Endothelial cell of umbilical vein (primary cell): ENCODE measurements around the gene DERL3. TPM values are rescaled to one million over a fixed set of nuclear protein-coding genes. Genes with fewer than 3 reads are reported as not detected.

Experiments
- BruUV-seq: library from RNA; stranded (reverse); fragments of 400-500 nt; replicated peaks from 2 replicates; lab custom pipeline; 2021; lab: Mats Ljungman, UMichigan
- CTCF ChIA-PET: fragments of 300-600, 350-600 bp; sonication (Branson Sonifier 250); formaldehyde crosslinking; loops from one replicate; lab custom pipeline; 2021; ENCODE audit warnings: antibody characterized with exemption, inconsistent platforms; lab: Charles Lee
- POLR2A ChIA-PET: fragments of 300-600, 350-600 bp; sonication (Branson Sonifier 250); formaldehyde crosslinking; loops from one replicate; lab custom pipeline; 2021; ENCODE audit warnings: antibody characterized with exemption, inconsistent platforms; lab: Charles Lee
- DNase-seq: peaks from one replicate; pipeline ENCODE4 v3.0.0-alpha.2; 2011; ENCODE audit warnings: low read depth, low spot score
- FAIRE-seq: peaks from 2 replicates; lab custom pipeline; 2011; peaks lifted over from hg19 to GRCh38; lab: Jason Lieb, UNC
- H2AFZ ChIP-seq: 2 replicates; pipeline ENCODE4 v1.6.0; 2012; ENCODE audit warnings: low read depth, low read length, control low read depth, inconsistent platforms
- H3K27ac ChIP-seq: 2 replicates; pipeline ENCODE4 v1.5.1; 2011; ENCODE audit warnings: low read depth, mild to moderate bottlenecking, control low read depth, low read length, moderate library complexity; ENCODE audit not compliant: insufficient read depth
- H3K27me3 ChIP-seq, 2 experiments: 2 replicates each; pipeline versions ENCODE4 v1.6.0 to v1.6.1; 2011; ENCODE audit warnings: low read length in 2 of 2, mixed read lengths in 1 of 2; ENCODE audit not compliant: control insufficient read depth in 2 of 2, insufficient read depth in 2 of 2
- H3K36me3 ChIP-seq, 2 experiments: 2 replicates in 1 of 2; 3 replicates in 1 of 2; pipeline ENCODE4 v1.5.1; 2011; ENCODE audit warnings: low read length in 2 of 2, mild to moderate bottlenecking in 1 of 2, moderate library complexity in 1 of 2; ENCODE audit not compliant: control insufficient read depth in 2 of 2, insufficient read depth in 2 of 2; ENCODE audit errors: extremely low read depth in 1 of 2
- H3K4me1 ChIP-seq: 3 replicates; pipeline ENCODE4 v1.5.1; 2011; ENCODE audit warnings: mild to moderate bottlenecking, low read length; ENCODE audit not compliant: control insufficient read depth, insufficient read depth; ENCODE audit errors: extremely low read depth
- H3K4me2 ChIP-seq: 2 replicates; pipeline ENCODE4 v1.6.1; 2011; ENCODE audit warnings: low read length, control low read depth, mixed read lengths; ENCODE audit not compliant: insufficient read depth
- H3K4me3 ChIP-seq, 3 experiments: fragments of 200-600 bp in 1 of 3; sonication (generic), shearing (Covaris generic) in 1 of 3; replicated peaks in 1 of 3; 2 replicates each; pipeline ENCODE4 v1.5.1; 2011 to 2016; ENCODE audit warnings: control low read depth in 3 of 3, low read length in 3 of 3, mild to moderate bottlenecking in 2 of 3, inconsistent platforms in 1 of 3, low read depth in 1 of 3, moderate library complexity in 1 of 3; ENCODE audit not compliant: insufficient read depth in 1 of 3
- H3K79me2 ChIP-seq: 2 replicates; pipeline ENCODE4 v1.6.0; 2012; ENCODE audit warnings: low read length, inconsistent platforms; ENCODE audit not compliant: control insufficient read depth, insufficient read depth
- H3K9ac ChIP-seq: replicated peaks from 2 replicates; pipeline ENCODE3; 2011; ENCODE audit warnings: low read length, control low read depth; ENCODE audit not compliant: insufficient read depth; ENCODE audit errors: extremely low read depth
- H3K9me1 ChIP-seq: replicated peaks from 3 replicates; pipeline ENCODE4 v1.6.0; 2011; ENCODE audit warnings: mild to moderate bottlenecking, low read length; ENCODE audit not compliant: control insufficient read depth, insufficient read depth; ENCODE audit errors: extremely low read depth
- H3K9me3 ChIP-seq: replicated peaks from 2 replicates; pipeline ENCODE4 v1.5.1; 2012; ENCODE audit warnings: low read length, inconsistent platforms; ENCODE audit not compliant: control insufficient read depth, insufficient read depth
- H4K20me1 ChIP-seq: replicated peaks from 2 replicates; pipeline ENCODE3; 2011; ENCODE audit warnings: mild to moderate bottlenecking, low read length; ENCODE audit not compliant: control insufficient read depth, insufficient read depth; ENCODE audit errors: extremely low read depth
- EZH2 ChIP-seq: IDR thresholded peaks from 2 replicates; pipeline ENCODE4 v1.6.1; 2012; ENCODE audit warnings: borderline replicate concordance, low read depth, mild to moderate bottlenecking, moderate library complexity, low read length, inconsistent platforms; ENCODE audit not compliant: severe bottlenecking
- FOS ChIP-seq: IDR thresholded peaks from 2 replicates; pipeline ENCODE4 v1.6.1; 2011; ENCODE audit warnings: mild to moderate bottlenecking, low read length, moderate library complexity, borderline replicate concordance; ENCODE audit not compliant: insufficient read depth
- GATA2 ChIP-seq: IDR thresholded peaks from 2 replicates; pipeline ENCODE4 v1.7.0; 2011; ENCODE audit warnings: low read depth, mild to moderate bottlenecking, moderate library complexity, mixed read lengths, low read length; ENCODE audit not compliant: insufficient read length, insufficient read depth
- JUN ChIP-seq: IDR thresholded peaks from 2 replicates; pipeline ENCODE4 v1.6.1; 2011; ENCODE audit warnings: borderline replicate concordance, low read depth; ENCODE audit not compliant: insufficient read length, insufficient read depth
- MYC ChIP-seq: IDR thresholded peaks from one replicate; pipeline ENCODE4 v1.6.1; 2011; ENCODE audit warnings: mild to moderate bottlenecking, low read depth, low read length
- POLR2A ChIP-seq: IDR thresholded peaks from 2 replicates; pipeline ENCODE4 v1.6.1; 2012; ENCODE audit warnings: low read depth, mild to moderate bottlenecking, control low read depth, low read length
- POLR2AphosphoS5 ChIP-seq: IDR thresholded peaks from 2 replicates; pipeline ENCODE4 v1.6.1; 2012; ENCODE audit warnings: low read depth, mild to moderate bottlenecking, control low read depth, low read length, moderate library complexity; ENCODE audit not compliant: insufficient read depth
- dilution Hi-C: fragments of 300-500 bp; cut with MboI; formaldehyde crosslinking; loops from one replicate; pipeline ENCODE4 v1.15.0; 2019; ENCODE audit warnings: low sequenced_read_pairs; ENCODE audit not compliant: extremely low pct_ligation_motif_present
- intact Hi-C: fragments of 100-400 bp; cut with micrococcal nuclease; formaldehyde crosslinking; loops from one replicate; pipeline ENCODE4 v1.10.0; 2022
- polyA plus RNA-seq, 4 experiments: library from polyadenylated mRNA; depleted of rRNA in 3 of 4; stranded (reverse) in 3 of 4; unstranded in 1 of 4; fragments of >200 nt; gene quantifications; 2 replicates each; pipeline versions ENCODE4 v1.2.1 to v1.2.3, GENCODE V29; 2011 to 2012; ENCODE audit warnings: missing spikeins in 1 of 4
- total RNA-seq: library from RNA; stranded (reverse); gene quantifications from 2 replicates; pipeline ENCODE4 v1.2.3, GENCODE V29; 2021
- TF ChIP-seq, protein P1 (sequence below), 2 donors: IDR thresholded peaks; 1 replicate in 1 of 2; 2 replicates in 1 of 2; pipeline ENCODE4 v1.5.1; 2011; ENCODE audit warnings: low read length in 2 of 2, mild to moderate bottlenecking in 2 of 2, moderate library complexity in 2 of 2, control low read depth in 1 of 2, inconsistent platforms in 1 of 2, low read depth in 1 of 2; ENCODE audit not compliant: insufficient read depth in 1 of 2; ENCODE audit errors: extremely low read depth in 1 of 2
- TF ChIP-seq, protein P2 (sequence below): IDR thresholded peaks from 2 replicates; pipeline ENCODE4 v1.6.1; 2011; ENCODE audit not compliant: insufficient read depth, insufficient read length

The DERL3 gene
- total and polyA plus RNA-seq, 2 donors (not counting 3 experiments of a cell fraction or from before 2014, with no cell fraction given) = 3.4 to 3.8 TPM

DNA sequence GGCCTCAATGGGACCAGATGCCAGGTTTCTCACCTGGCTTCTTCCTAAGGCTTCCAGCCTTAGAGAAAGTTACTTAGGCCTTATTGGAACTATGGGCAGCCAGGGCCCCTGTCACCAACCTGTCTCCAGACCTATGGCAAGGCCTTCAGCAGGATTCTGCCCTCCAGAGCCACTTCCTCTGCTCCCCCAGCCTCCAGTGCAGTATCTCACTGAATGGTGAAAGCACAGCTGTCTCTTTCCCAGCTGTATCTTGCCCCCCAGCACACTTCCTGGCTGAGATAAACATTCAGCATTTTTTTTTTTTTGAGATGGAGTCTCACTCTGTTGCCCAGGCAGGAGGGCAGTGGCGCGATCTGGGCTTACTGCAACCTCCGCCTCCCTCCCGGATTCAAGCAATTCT lies 20.4 kb upstream of the DERL3 start:
- Histone ChIP-seq H3K4me2 (no peak overlapping the region), H3K9ac (no peak overlapping the region), H3K4me1 (peaks cover 15% of the 10 kb centered on the region), H3K79me2 (no peaks in the 10 kb centered on the region), H2AFZ (no peak overlapping the region), H3K4me3 (no peak overlapping the region), H3K27ac (no peak overlapping the region), H3K9me1 (no peaks in the 10 kb centered on the region), H3K9me3 (no peaks in the 10 kb centered on the region), H3K27me3 (no peaks in the 10 kb centered on the region), H4K20me1 (no peaks in the 10 kb centered on the region), H3K36me3 (no peaks in the 10 kb centered on the region)
- BruUV-seq = no TSS peak
- CTCF ChIA-PET = interaction anchor here (0.7 to 2.9 kb wide), 6 partner anchors 10 to 346 kb away, joined by 3 to 71 read pairs (median 4); partner anchors contain the start of gene MIF
- intact Hi-C loops = no loop called here
- DNase-seq (no peak), FAIRE-seq (no peak)
- POLR2A ChIA-PET = no interaction called here
- TF ChIP-seq JUN (no peak), POLR2A (no peak), EZH2 (no peak), FOS (no peak), GATA2 (no peak), MYC (no peak), POLR2AphosphoS5 (no peak)
- TF ChIP-seq, protein P1, sequence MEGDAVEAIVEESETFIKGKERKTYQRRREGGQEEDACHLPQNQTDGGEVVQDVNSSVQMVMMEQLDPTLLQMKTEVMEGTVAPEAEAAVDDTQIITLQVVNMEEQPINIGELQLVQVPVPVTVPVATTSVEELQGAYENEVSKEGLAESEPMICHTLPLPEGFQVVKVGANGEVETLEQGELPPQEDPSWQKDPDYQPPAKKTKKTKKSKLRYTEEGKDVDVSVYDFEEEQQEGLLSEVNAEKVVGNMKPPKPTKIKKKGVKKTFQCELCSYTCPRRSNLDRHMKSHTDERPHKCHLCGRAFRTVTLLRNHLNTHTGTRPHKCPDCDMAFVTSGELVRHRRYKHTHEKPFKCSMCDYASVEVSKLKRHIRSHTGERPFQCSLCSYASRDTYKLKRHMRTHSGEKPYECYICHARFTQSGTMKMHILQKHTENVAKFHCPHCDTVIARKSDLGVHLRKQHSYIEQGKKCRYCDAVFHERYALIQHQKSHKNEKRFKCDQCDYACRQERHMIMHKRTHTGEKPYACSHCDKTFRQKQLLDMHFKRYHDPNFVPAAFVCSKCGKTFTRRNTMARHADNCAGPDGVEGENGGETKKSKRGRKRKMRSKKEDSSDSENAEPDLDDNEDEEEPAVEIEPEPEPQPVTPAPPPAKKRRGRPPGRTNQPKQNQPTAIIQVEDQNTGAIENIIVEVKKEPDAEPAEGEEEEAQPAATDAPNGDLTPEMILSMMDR (IDR thresholded peaks at IDR 0.05; ENCODE audit: extremely low read depth in 1 of 2, insufficient read depth in 1 of 2, low read depth in 1 of 2, low read length in 2 of 2) = no peak
- TF ChIP-seq, protein P2, sequence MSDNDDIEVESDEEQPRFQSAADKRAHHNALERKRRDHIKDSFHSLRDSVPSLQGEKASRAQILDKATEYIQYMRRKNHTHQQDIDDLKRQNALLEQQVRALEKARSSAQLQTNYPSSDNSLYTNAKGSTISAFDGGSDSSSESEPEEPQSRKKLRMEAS = no peak
- dilution Hi-C loops = no loop called here
